GM18520 (cell line): ENCODE measurements around the gene PTPRM.

Experiments used
- ATAC-seq: cut with Tn5 transposase; IDR thresholded peaks from one replicate; pipeline ENCODE4 v1.9.1; 2021; ENCODE audit not compliant: unreplicated experiment

The PTPRM gene

GRCh38 chr18:7978834-7979233 is 411.7 kb downstream of the PTPRM start:
- no peak for ATAC-seq

- ATAC-seq, result no peak
These were observed 412.6 kb downstream of the PTPRM start for GRCh38 chr18:7979714-7980113.

GRCh38 chr18:7980136-7980535 is 413.0 kb downstream of the PTPRM start:
- no peak for ATAC-seq

GRCh38 chr18:7980656-7981055 is 413.5 kb downstream of the PTPRM start:
- no peak for ATAC-seq

GRCh38 chr18:7982216-7982615 is 415.1 kb downstream of the PTPRM start:
- ATAC-seq, result no peak

GRCh38 chr18:7987284-7987976 is 420.3 kb downstream of the PTPRM start:
- no peak for ATAC-seq

- ATAC-seq, result no peak
These were observed 423.6 kb downstream of the PTPRM start for GRCh38 chr18:7990670-7991069.

GRCh38 chr18:8001711-8002301 is 434.7 kb downstream of the PTPRM start:
- no peak for ATAC-seq

GRCh38 chr18:8003878-8004675 is 437.0 kb downstream of the PTPRM start:
- ATAC-seq, result no peak

- ATAC-seq, result no peak
These were observed 437.7 kb downstream of the PTPRM start for GRCh38 chr18:8004792-8005191.

GRCh38 chr18:8005870-8006569 is 438.9 kb downstream of the PTPRM start:
- ATAC-seq, result no peak

GRCh38 chr18:8006979-8007378 is 439.9 kb downstream of the PTPRM start:
- no peak for ATAC-seq

- ATAC-seq, result no peak
These were observed 440.9 kb downstream of the PTPRM start for GRCh38 chr18:8008033-8008432.

- ATAC-seq, result no peak
These were observed 444.2 kb downstream of the PTPRM start for GRCh38 chr18:8011361-8011760.

GRCh38 chr18:8011906-8012305 is 444.8 kb downstream of the PTPRM start:
- no peak for ATAC-seq

- no peak for ATAC-seq
These were observed 451.7 kb downstream of the PTPRM start for GRCh38 chr18:8018701-8019331.

GRCh38 chr18:8019600-8019999 is 452.5 kb downstream of the PTPRM start:
- no peak for ATAC-seq

- ATAC-seq, result no peak
These were observed 453.2 kb downstream of the PTPRM start for GRCh38 chr18:8020132-8020846.

GRCh38 chr18:8029061-8029460 is 461.9 kb downstream of the PTPRM start:
- no peak for ATAC-seq

- no peak for ATAC-seq
These were observed 462.6 kb downstream of the PTPRM start for GRCh38 chr18:8029731-8030130.
